ENCODE data around the gene PRX.

DNA sequence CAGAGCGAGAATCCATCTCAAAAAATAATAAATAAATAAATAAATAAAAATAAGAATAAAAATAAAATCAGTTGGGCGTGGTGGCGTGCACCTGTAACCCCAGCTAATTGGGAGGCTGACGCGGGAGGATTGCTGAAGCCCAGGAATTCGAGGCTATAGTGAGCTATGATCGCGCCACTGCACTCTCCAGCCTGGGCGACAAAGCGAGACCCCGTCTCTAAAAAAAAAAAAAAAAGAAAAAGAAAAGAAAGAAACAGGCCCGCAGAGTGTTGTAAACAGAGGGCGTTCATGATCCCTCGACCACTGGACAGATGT lies 7.2 kb upstream of the PRX start:
- no peak for TF ChIP-seq CTCF (IDR thresholded peaks at IDR 0.05; ENCODE audit: poor library complexity, severe bottlenecking)
- TF ChIP-seq MXI1 (conservative IDR thresholded peaks at IDR 0.05; ENCODE audit: poor library complexity, severe bottlenecking), result no peak
- no peak for TF ChIP-seq REST (IDR thresholded peaks at IDR 0.05; ENCODE audit: borderline replicate concordance)
- TF ChIP-seq EP300 (conservative IDR thresholded peaks at IDR 0.05; ENCODE audit: poor library complexity, severe bottlenecking), result no peak

All from neural cell (in vitro differentiated cells).